ENCODE measurements around the gene CD84. TPM values are rescaled to one million over a fixed set of nuclear protein-coding genes. Genes with fewer than 3 reads are reported as not detected.
"Not testable (repeated sequence)": the region's sequence is repeated elsewhere in the genome, so short reads cannot be mapped to it uniquely, and the experiment has no call there.

CD84 gene
- polyA plus RNA-seq, 1 of the 3 experiments (the other 2 are of a cell fraction) = not detected

- H3K4me1 ChIP-seq (ENCODE audit: control insufficient read depth in 1 of 2, insufficient read depth in 2 of 2, low read depth in 1 of 2, low read length in 1 of 2) = no peaks in the 10 kb centered on the region
- no peaks in the 10 kb centered on the region for H3F3A ChIP-seq (replicated peaks; ENCODE audit: insufficient read depth)
- H3K9me3 ChIP-seq = peaks cover 4% of the 10 kb centered on the region; the same call in 1 of the 2 replicates
- no peaks in the 10 kb centered on the region for H4K20me1 ChIP-seq (ENCODE audit: insufficient read depth)
- H3K4me2 ChIP-seq = no peak overlapping the region
- CTCF ChIA-PET = no interaction called here
- no peak overlapping the region for H3K9ac ChIP-seq
- no peak for DNase-seq
- POLR2A ChIA-PET = no interaction called here
- TF ChIP-seq RAD21 (IDR thresholded peaks at IDR 0.05; ENCODE audit: low read length) = no peak
- no peak for TF ChIP-seq SIN3A (IDR thresholded peaks at IDR 0.05; ENCODE audit: borderline replicate concordance, low read depth, low read length)
- TF ChIP-seq NRF1 (IDR thresholded peaks at IDR 0.05; ENCODE audit: low read depth, low read length) = no peak
- no peak for TF ChIP-seq MAX (IDR thresholded peaks at IDR 0.05; ENCODE audit: low read depth)
- no peak for TF ChIP-seq GABPA (IDR thresholded peaks at IDR 0.05; ENCODE audit: low read depth)
- TF ChIP-seq IRF3 (IDR thresholded peaks at IDR 0.05; ENCODE audit: low read depth, low read length) = no peak
- TF ChIP-seq EZH2phosphoT487 (IDR thresholded peaks at IDR 0.05; ENCODE audit: borderline replicate concordance, low read depth) = no peak
- no peak for TF ChIP-seq PBX3 (IDR thresholded peaks at IDR 0.05)
- no peak for TF ChIP-seq EP300 (IDR thresholded peaks at IDR 0.05; ENCODE audit: borderline replicate concordance in 1 of 2, low read depth in 1 of 2, low read length in 1 of 2)
- no peak for TF ChIP-seq TEAD4 (IDR thresholded peaks at IDR 0.05; ENCODE audit: borderline replicate concordance, insufficient read depth)
- TF ChIP-seq FOXJ3 (CRISPR knock-in tag; IDR thresholded peaks at IDR 0.05) = no peak
- no peak for TF ChIP-seq USF1 (IDR thresholded peaks at IDR 0.05; ENCODE audit: borderline replicate concordance, low read depth)
- no peak for TF ChIP-seq FOSL2 (IDR thresholded peaks at IDR 0.05; ENCODE audit: borderline replicate concordance, low read depth)
- TF ChIP-seq MEF2A (IDR thresholded peaks at IDR 0.05; ENCODE audit: borderline replicate concordance, low read depth) = no peak
- no peak for TF ChIP-seq SMC3 (IDR thresholded peaks at IDR 0.05; ENCODE audit: low read depth, low read length)
- no peak for TF ChIP-seq USF2 (IDR thresholded peaks at IDR 0.05; ENCODE audit: borderline replicate concordance, low read depth, low read length)
- 14% methylated on average over 3 of the region's 3 CpGs for WGBS (ENCODE audit: low lambda C conversion rate)
- no peak overlapping the region for H3K27ac ChIP-seq (ENCODE audit: low read depth in 2 of 2, low read length in 1 of 2)
- no peaks in the 10 kb centered on the region for H3K9me2 ChIP-seq
- H3K27me3 ChIP-seq (ENCODE audit: insufficient read depth) = no peaks in the 10 kb centered on the region
- H3K79me2 ChIP-seq (ENCODE audit: insufficient read depth) = no peaks in the 10 kb centered on the region
- H3K36me3 ChIP-seq (replicated peaks in 1 of 2; ENCODE audit: control insufficient read depth in 1 of 2, insufficient read depth in 2 of 2, low read length in 1 of 2) = no peaks in the 10 kb centered on the region
- H3K4me3 ChIP-seq (ENCODE audit: low read depth in 2 of 2, low read length in 1 of 2) = no peak overlapping the region
- no peak overlapping the region for H2AFZ ChIP-seq (ENCODE audit: low read depth)
Observed at GRCh38 chr1:160534823-160535605, 44.3 kb downstream of the CD84 start.

- CTCF ChIA-PET; H2AFZ ChIP-seq (ENCODE audit: low read depth): not testable (repeated sequence)
Observed at GRCh38 chr1:160532557-160532813, 46.8 kb downstream of the CD84 start.

GRCh38 chr1:160531809-160532556, 47.3 kb downstream of the CD84 start:
- H3K27me3 ChIP-seq (ENCODE audit: insufficient read depth); H3K4me1 ChIP-seq (ENCODE audit: control insufficient read depth in 1 of 2, insufficient read depth in 2 of 2, low read depth in 1 of 2, low read length in 1 of 2); H3K4me3 ChIP-seq (ENCODE audit: low read depth in 2 of 2, low read length in 1 of 2); H3K79me2 ChIP-seq (ENCODE audit: insufficient read depth); H3K9ac ChIP-seq; H3K9me3 ChIP-seq; CTCF ChIA-PET; H3F3A ChIP-seq (replicated peaks; ENCODE audit: insufficient read depth); H3K36me3 ChIP-seq (replicated peaks in 1 of 2; ENCODE audit: control insufficient read depth in 1 of 2, insufficient read depth in 2 of 2, low read length in 1 of 2); H3K9me2 ChIP-seq; H2AFZ ChIP-seq (ENCODE audit: low read depth); H4K20me1 ChIP-seq (ENCODE audit: insufficient read depth); H3K4me2 ChIP-seq; POLR2A ChIA-PET; DNase-seq; H3K27ac ChIP-seq (ENCODE audit: low read depth in 2 of 2, low read length in 1 of 2): not testable (repeated sequence)
- WGBS (ENCODE audit: low lambda C conversion rate) = 13% methylated on average over 13 of the region's 29 CpGs

More at GRCh38 chr1:160532557-160532813, 46.8 kb downstream of the CD84 start:
- H3K9me2 ChIP-seq; H3K79me2 ChIP-seq (ENCODE audit: insufficient read depth); H3K27me3 ChIP-seq (ENCODE audit: insufficient read depth); H3K4me3 ChIP-seq (ENCODE audit: low read depth in 2 of 2, low read length in 1 of 2); H3K36me3 ChIP-seq (replicated peaks in 1 of 2; ENCODE audit: control insufficient read depth in 1 of 2, insufficient read depth in 2 of 2, low read length in 1 of 2); H3K9ac ChIP-seq; H3F3A ChIP-seq (replicated peaks; ENCODE audit: insufficient read depth); DNase-seq; H4K20me1 ChIP-seq (ENCODE audit: insufficient read depth); H3K4me1 ChIP-seq (ENCODE audit: control insufficient read depth in 1 of 2, insufficient read depth in 2 of 2, low read depth in 1 of 2, low read length in 1 of 2); H3K9me3 ChIP-seq; H3K4me2 ChIP-seq; H3K27ac ChIP-seq (ENCODE audit: low read depth in 2 of 2, low read length in 1 of 2); POLR2A ChIA-PET: not testable (repeated sequence)
- 3% methylated on average over 5 of the region's 5 CpGs for WGBS (ENCODE audit: low lambda C conversion rate)
